Neural cell (in vitro differentiated cells): ENCODE data around the gene RNGTT. TPM values are rescaled to one million over a fixed set of nuclear protein-coding genes. Genes with fewer than 3 reads are reported as not detected.

Source experiments
- H2AFZ ChIP-seq: fragments of 200-600, 300-800 bp; sonication (generic), shearing (Covaris generic); 2 replicates; pipeline ENCODE4 v1.6.0; 2014; ENCODE audit warnings: low read depth, mild to moderate bottlenecking, antibody characterized with exemption, low read length, moderate library complexity
- H3F3A ChIP-seq: fragments of 200-600 bp; shearing (Covaris generic); 2 replicates; pipeline ENCODE4 v1.6.1; 2016; ENCODE audit warnings: mild to moderate bottlenecking, moderate library complexity, mixed read lengths, antibody characterized with exemption, low read length; ENCODE audit not compliant: insufficient read depth, poor library complexity, severe bottlenecking
- H3K27ac ChIP-seq: fragments of 200-600, 300-800 bp; sonication (generic), shearing (Covaris generic); 2 replicates; pipeline ENCODE4 v1.5.1; 2014; ENCODE audit warnings: mild to moderate bottlenecking, low read length, moderate library complexity
- H3K27me3 ChIP-seq: fragments of 300-800, 200-600 bp; sonication (generic), shearing (Covaris generic); 2 replicates; pipeline ENCODE4 v1.6.0; 2014; ENCODE audit warnings: mild to moderate bottlenecking, low read depth, low read length, moderate library complexity; ENCODE audit not compliant: insufficient read depth
- H3K36me3 ChIP-seq: fragments of 300-800, 200-600 bp; sonication (generic), shearing (Covaris generic); 2 replicates; pipeline ENCODE4 v1.5.1; 2014; ENCODE audit warnings: mild to moderate bottlenecking, antibody characterized with exemption, low read length, moderate library complexity; ENCODE audit not compliant: insufficient read depth
- H3K4me2 ChIP-seq: fragments of 300-800, 200-600 bp; sonication (generic), shearing (Covaris generic); 2 replicates; pipeline ENCODE4 v1.6.0; 2014; ENCODE audit warnings: mild to moderate bottlenecking, low read length
- H3K4me3 ChIP-seq: fragments of 300-800, 200-600 bp; sonication (generic), shearing (Covaris generic); 2 replicates; pipeline ENCODE4 v1.5.1; 2014; ENCODE audit warnings: mild to moderate bottlenecking, low read length, moderate library complexity
- H3K79me2 ChIP-seq: fragments of 200-600 bp; shearing (Covaris generic); replicated peaks from 2 replicates; pipeline ENCODE4 v1.6.0; 2014; ENCODE audit warnings: mild to moderate bottlenecking, low read length, moderate library complexity; ENCODE audit not compliant: insufficient read depth
- H3K9ac ChIP-seq: fragments of 300-800, 200-600 bp; sonication (generic), shearing (Covaris generic); 2 replicates; pipeline ENCODE4 v1.6.1; 2016; ENCODE audit warnings: mild to moderate bottlenecking, low read length, mixed read lengths
- H3K9me2 ChIP-seq: fragments of 200-600 bp; shearing (Covaris generic); 2 replicates; pipeline ENCODE4 v1.6.1; 2016; ENCODE audit warnings: mild to moderate bottlenecking, low read length, mixed read lengths; ENCODE audit not compliant: insufficient read depth
- H3K9me3 ChIP-seq: fragments of 200-600, 300-800 bp; sonication (generic), shearing (Covaris generic); 2 replicates; pipeline ENCODE4 v1.6.1; 2016; ENCODE audit warnings: mild to moderate bottlenecking, mixed run types, low read length, moderate library complexity, mixed read lengths
- H4K20me1 ChIP-seq: fragments of 200-600 bp; shearing (Covaris generic); 2 replicates; pipeline ENCODE4 v1.6.1; 2016; ENCODE audit warnings: mild to moderate bottlenecking, mixed run types; ENCODE audit not compliant: insufficient read depth
- EP300 ChIP-seq: fragments of 450-650 bp; conservative IDR thresholded peaks from 2 replicates; pipeline ENCODE4 v1.6.1; 2014; ENCODE audit warnings: antibody characterized with exemption, mild to moderate bottlenecking, moderate library complexity; ENCODE audit not compliant: poor library complexity, severe bottlenecking
- EZH2 ChIP-seq: fragments of 200-600, 300-800 bp; shearing (Covaris generic), sonication (generic); IDR thresholded peaks from 2 replicates; pipeline ENCODE4 v1.6.1; 2014; ENCODE audit warnings: antibody characterized with exemption, low read length, borderline replicate concordance, mild to moderate bottlenecking; ENCODE audit not compliant: insufficient read depth, poor library complexity, severe bottlenecking
- MXI1 ChIP-seq: fragments of 450-650 bp; conservative IDR thresholded peaks from 2 replicates; pipeline ENCODE4 v1.6.1; 2014; ENCODE audit warnings: antibody characterized with exemption, mild to moderate bottlenecking; ENCODE audit not compliant: poor library complexity, severe bottlenecking
- POLR2AphosphoS5 ChIP-seq: IDR thresholded peaks from 2 replicates; pipeline ENCODE4 v1.6.1; 2012
- RAD21 ChIP-seq: fragments of 450-650 bp; conservative IDR thresholded peaks from 2 replicates; pipeline ENCODE4 v1.6.1; 2014; ENCODE audit warnings: antibody characterized with exemption, mild to moderate bottlenecking, moderate library complexity
- SMC3 ChIP-seq: fragments of 450-650 bp; conservative IDR thresholded peaks from 2 replicates; pipeline ENCODE4 v1.6.1; 2014; ENCODE audit warnings: antibody characterized with exemption, mild to moderate bottlenecking, moderate library complexity; ENCODE audit not compliant: poor library complexity
- TAF1 ChIP-seq: IDR thresholded peaks from 2 replicates; pipeline ENCODE4 v1.6.1; 2012; ENCODE audit warnings: low read depth
- polyA plus RNA-seq: library from polyadenylated mRNA; depleted of rRNA; stranded (reverse); fragments of >200 nt; gene quantifications from 2 replicates; pipeline ENCODE4 v1.2.3, GENCODE V29; 2014
- TF ChIP-seq, protein P1 (sequence below): fragments of 450-650 bp; IDR thresholded peaks from 2 replicates; pipeline ENCODE4 v1.5.1; 2014; ENCODE audit warnings: antibody characterized with exemption, mild to moderate bottlenecking, moderate library complexity; ENCODE audit not compliant: poor library complexity, severe bottlenecking
- TF ChIP-seq, protein P2 (sequence below): IDR thresholded peaks from 2 replicates; pipeline ENCODE4 v1.6.1; 2012; ENCODE audit warnings: borderline replicate concordance

RNGTT gene
- polyA plus RNA-seq, 1 donor from 2014 or later, result 28.3 TPM

DNA sequence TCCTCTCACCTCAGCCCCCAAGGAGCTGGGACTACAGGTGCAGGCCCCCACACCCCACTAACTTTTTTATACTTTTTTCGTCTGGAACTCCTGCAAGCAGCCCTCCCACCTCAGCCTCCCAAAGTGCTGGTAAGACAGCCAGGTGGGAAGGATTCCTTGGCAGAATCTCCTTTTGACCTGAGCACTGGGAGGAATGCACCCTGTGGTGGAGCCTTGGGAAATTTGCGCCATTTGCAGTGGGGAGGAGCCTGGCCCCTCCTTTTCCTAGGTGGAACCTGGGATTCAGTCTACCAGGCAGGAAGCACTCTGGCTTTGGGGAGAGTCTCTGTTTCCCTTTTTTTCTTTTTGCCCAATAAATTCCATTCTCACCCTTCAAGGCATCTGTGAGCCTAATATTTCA, 2.3 kb upstream of the RNGTT start:
- H3K4me3 ChIP-seq, result no peak overlapping the region
- no peak overlapping the region for H3K4me2 ChIP-seq
- no peaks in the 10 kb centered on the region for H3K9me2 ChIP-seq
- H3F3A ChIP-seq, result no peaks in the 10 kb centered on the region
- H2AFZ ChIP-seq, result no peak overlapping the region
- no peaks in the 10 kb centered on the region for H3K27me3 ChIP-seq
- no peaks in the 10 kb centered on the region for H3K36me3 ChIP-seq
- H4K20me1 ChIP-seq, result no peaks in the 10 kb centered on the region
- no peak overlapping the region for H3K9ac ChIP-seq
- H3K79me2 ChIP-seq, result peaks cover 15% of the 10 kb centered on the region
- no peak overlapping the region for H3K27ac ChIP-seq
- no peak for TF ChIP-seq RAD21
- TF ChIP-seq MXI1, result no peak
- no peak for TF ChIP-seq EZH2
- TF ChIP-seq, protein P1, sequence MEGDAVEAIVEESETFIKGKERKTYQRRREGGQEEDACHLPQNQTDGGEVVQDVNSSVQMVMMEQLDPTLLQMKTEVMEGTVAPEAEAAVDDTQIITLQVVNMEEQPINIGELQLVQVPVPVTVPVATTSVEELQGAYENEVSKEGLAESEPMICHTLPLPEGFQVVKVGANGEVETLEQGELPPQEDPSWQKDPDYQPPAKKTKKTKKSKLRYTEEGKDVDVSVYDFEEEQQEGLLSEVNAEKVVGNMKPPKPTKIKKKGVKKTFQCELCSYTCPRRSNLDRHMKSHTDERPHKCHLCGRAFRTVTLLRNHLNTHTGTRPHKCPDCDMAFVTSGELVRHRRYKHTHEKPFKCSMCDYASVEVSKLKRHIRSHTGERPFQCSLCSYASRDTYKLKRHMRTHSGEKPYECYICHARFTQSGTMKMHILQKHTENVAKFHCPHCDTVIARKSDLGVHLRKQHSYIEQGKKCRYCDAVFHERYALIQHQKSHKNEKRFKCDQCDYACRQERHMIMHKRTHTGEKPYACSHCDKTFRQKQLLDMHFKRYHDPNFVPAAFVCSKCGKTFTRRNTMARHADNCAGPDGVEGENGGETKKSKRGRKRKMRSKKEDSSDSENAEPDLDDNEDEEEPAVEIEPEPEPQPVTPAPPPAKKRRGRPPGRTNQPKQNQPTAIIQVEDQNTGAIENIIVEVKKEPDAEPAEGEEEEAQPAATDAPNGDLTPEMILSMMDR, result no peak
- no peak for TF ChIP-seq SMC3
- TF ChIP-seq EP300, result no peak
- TF ChIP-seq TAF1, result no peak
- TF ChIP-seq POLR2AphosphoS5, result no peak
- H3K9me3 ChIP-seq, result no peaks in the 10 kb centered on the region

DNA sequence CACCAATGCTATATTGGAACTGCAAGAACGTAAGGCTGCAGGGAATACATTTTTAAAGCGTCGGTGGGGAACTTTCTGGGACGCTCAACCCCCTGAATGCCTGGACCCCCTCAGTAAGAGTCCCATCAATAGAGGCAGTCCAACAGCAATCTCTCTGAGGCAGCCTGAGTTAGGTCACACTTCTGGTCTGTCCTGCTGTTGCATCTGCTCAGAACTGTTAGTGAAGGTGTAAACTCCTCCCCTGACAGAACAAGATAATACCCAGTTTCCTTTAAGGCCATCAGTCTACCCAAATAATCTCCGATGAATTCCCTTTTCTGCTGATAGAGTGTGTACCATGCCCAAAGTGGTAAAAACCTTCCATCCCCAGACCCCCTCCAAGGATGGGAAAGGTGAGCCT, 1.1 kb upstream of the RNGTT start:
- no peak overlapping the region for H3K27ac ChIP-seq
- no peak for TF ChIP-seq EZH2
- H3K9ac ChIP-seq, result no peak overlapping the region
- no peak overlapping the region for H3K4me2 ChIP-seq
- H2AFZ ChIP-seq, result no peak overlapping the region
- no peaks in the 10 kb centered on the region for H4K20me1 ChIP-seq
- peaks cover 15% of the 10 kb centered on the region for H3K79me2 ChIP-seq
- no peaks in the 10 kb centered on the region for H3K36me3 ChIP-seq
- no peaks in the 10 kb centered on the region for H3K9me3 ChIP-seq
- no peaks in the 10 kb centered on the region for H3F3A ChIP-seq
- H3K9me2 ChIP-seq, result no peaks in the 10 kb centered on the region
- peak overlapping the region; percentile 88 for H3K4me3 ChIP-seq
- H3K27me3 ChIP-seq, result no peaks in the 10 kb centered on the region

DNA sequence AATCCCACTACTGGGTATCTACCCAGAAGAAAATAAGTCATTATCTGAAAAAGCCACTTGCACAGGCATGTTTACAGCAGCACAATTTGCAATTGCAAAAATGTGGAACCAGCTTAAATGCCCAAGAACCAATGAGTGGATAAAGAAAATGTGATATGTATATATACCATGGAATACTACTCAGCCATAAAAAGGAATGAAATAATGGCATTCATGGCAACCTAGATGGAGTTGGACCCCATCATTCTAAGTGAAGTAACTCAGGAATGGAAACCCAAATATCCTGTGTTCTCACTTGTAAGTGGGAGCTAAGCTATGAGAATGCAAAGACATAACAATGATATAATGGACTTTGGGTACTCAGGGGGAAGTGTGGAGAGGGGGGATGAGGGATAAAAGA, 4.6 kb downstream of the RNGTT start:
- Histone ChIP-seq H3K9ac (no peak overlapping the region), H3K27ac (no peak overlapping the region), H2AFZ (no peak overlapping the region), H3K9me3 (no peaks in the 10 kb centered on the region), H3K9me2 (no peaks in the 10 kb centered on the region), H3K79me2 (peaks cover 42% of the 10 kb centered on the region), H4K20me1 (no peaks in the 10 kb centered on the region), H3F3A (no peaks in the 10 kb centered on the region), H3K27me3 (no peaks in the 10 kb centered on the region), H3K36me3 (no peaks in the 10 kb centered on the region), H3K4me3 (no peak overlapping the region), H3K4me2 (no peak overlapping the region)
- TF ChIP-seq, protein P1, result no peak
- no peak for TF ChIP-seq TAF1
- no peak for TF ChIP-seq POLR2AphosphoS5
- no peak for TF ChIP-seq RAD21
- TF ChIP-seq EP300, result no peak
- TF ChIP-seq EZH2, result no peak
- TF ChIP-seq SMC3, result no peak
- TF ChIP-seq, protein P2, sequence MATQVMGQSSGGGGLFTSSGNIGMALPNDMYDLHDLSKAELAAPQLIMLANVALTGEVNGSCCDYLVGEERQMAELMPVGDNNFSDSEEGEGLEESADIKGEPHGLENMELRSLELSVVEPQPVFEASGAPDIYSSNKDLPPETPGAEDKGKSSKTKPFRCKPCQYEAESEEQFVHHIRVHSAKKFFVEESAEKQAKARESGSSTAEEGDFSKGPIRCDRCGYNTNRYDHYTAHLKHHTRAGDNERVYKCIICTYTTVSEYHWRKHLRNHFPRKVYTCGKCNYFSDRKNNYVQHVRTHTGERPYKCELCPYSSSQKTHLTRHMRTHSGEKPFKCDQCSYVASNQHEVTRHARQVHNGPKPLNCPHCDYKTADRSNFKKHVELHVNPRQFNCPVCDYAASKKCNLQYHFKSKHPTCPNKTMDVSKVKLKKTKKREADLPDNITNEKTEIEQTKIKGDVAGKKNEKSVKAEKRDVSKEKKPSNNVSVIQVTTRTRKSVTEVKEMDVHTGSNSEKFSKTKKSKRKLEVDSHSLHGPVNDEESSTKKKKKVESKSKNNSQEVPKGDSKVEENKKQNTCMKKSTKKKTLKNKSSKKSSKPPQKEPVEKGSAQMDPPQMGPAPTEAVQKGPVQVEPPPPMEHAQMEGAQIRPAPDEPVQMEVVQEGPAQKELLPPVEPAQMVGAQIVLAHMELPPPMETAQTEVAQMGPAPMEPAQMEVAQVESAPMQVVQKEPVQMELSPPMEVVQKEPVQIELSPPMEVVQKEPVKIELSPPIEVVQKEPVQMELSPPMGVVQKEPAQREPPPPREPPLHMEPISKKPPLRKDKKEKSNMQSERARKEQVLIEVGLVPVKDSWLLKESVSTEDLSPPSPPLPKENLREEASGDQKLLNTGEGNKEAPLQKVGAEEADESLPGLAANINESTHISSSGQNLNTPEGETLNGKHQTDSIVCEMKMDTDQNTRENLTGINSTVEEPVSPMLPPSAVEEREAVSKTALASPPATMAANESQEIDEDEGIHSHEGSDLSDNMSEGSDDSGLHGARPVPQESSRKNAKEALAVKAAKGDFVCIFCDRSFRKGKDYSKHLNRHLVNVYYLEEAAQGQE, result no peak
- TF ChIP-seq MXI1, result no peak
